Measurements from ENCODE around the gene SIGLEC7.

The SIGLEC7 gene

GRCh38 chr19:51125421-51126075, 16.6 kb upstream of the SIGLEC7 start:
- no peak for DNase-seq (ENCODE audit: low spot score in 2 of 2)
- Mint-ChIP-seq H3K9me3 (no peaks in the 10 kb centered on the region), H3K4me3 (peak overlapping the region; percentile 70), H3K4me1 (peaks cover 78% of the 10 kb centered on the region), H3K36me3 (peaks cover 12% of the 10 kb centered on the region), H3K27ac (peak overlapping the region; percentile 92)
- ATAC-seq: no peak

- ATAC-seq: no peak
- no peak for DNase-seq (ENCODE audit: low spot score in 2 of 2)
- Mint-ChIP-seq H3K36me3 (peaks cover 19% of the 10 kb centered on the region), H3K27ac (peak overlapping the region; percentile 61), H3K9me3 (no peaks in the 10 kb centered on the region), H3K4me1 (peaks cover 85% of the 10 kb centered on the region), H3K4me3 (peak overlapping the region; percentile 70)
Measured at GRCh38 chr19:51127032-51127431, 15.1 kb upstream of the SIGLEC7 start.

- no peak for DNase-seq (ENCODE audit: low spot score in 2 of 2)
- H3K4me3 Mint-ChIP-seq: peak overlapping the region; percentile 70
- peak overlapping the region; percentile 61 for H3K27ac Mint-ChIP-seq
- H3K36me3 Mint-ChIP-seq: peaks cover 19% of the 10 kb centered on the region
- ATAC-seq: peak; percentile 63
- H3K4me1 Mint-ChIP-seq: peaks cover 85% of the 10 kb centered on the region
- no peaks in the 10 kb centered on the region for H3K9me3 Mint-ChIP-seq
Measured at GRCh38 chr19:51127755-51128154, 14.3 kb upstream of the SIGLEC7 start.

- peak overlapping the region; percentile 61 for H3K27ac Mint-ChIP-seq
- peak overlapping the region; percentile 70 for H3K4me3 Mint-ChIP-seq
- DNase-seq (ENCODE audit: low spot score in 2 of 2) (no peak), ATAC-seq (no peak)
- peaks cover 85% of the 10 kb centered on the region for H3K4me1 Mint-ChIP-seq
- H3K9me3 Mint-ChIP-seq: no peaks in the 10 kb centered on the region
- peaks cover 19% of the 10 kb centered on the region for H3K36me3 Mint-ChIP-seq
Measured at GRCh38 chr19:51128227-51128626, 13.9 kb upstream of the SIGLEC7 start.

GRCh38 chr19:51129716-51130115, 12.4 kb upstream of the SIGLEC7 start:
- Mint-ChIP-seq H3K4me1 (peaks cover 72% of the 10 kb centered on the region), H3K4me3 (no peak overlapping the region), H3K36me3 (peaks cover 19% of the 10 kb centered on the region), H3K9me3 (no peaks in the 10 kb centered on the region), H3K27ac (peak overlapping the region; percentile 23)
- no peak for ATAC-seq
- no peak for DNase-seq (ENCODE audit: low spot score in 2 of 2)

GRCh38 chr19:51131780-51132680, 10.1 kb upstream of the SIGLEC7 start:
- Mint-ChIP-seq H3K4me1 (peaks cover 71% of the 10 kb centered on the region), H3K4me3 (peak overlapping the region; percentile 38), H3K36me3 (peaks cover 14% of the 10 kb centered on the region), H3K9me3 (no peaks in the 10 kb centered on the region), H3K27ac (peak overlapping the region; percentile 65)
- ATAC-seq (no peak), DNase-seq (ENCODE audit: low spot score in 2 of 2) (no peak)

GRCh38 chr19:51135004-51135403, 7.1 kb upstream of the SIGLEC7 start:
- Mint-ChIP-seq H3K27ac (no peak overlapping the region), H3K4me3 (no peak overlapping the region), H3K9me3 (no peaks in the 10 kb centered on the region), H3K36me3 (peaks cover 8% of the 10 kb centered on the region), H3K4me1 (peaks cover 69% of the 10 kb centered on the region)
- ATAC-seq (peak; percentile 58), DNase-seq (ENCODE audit: low spot score in 2 of 2) (no peak)

- Mint-ChIP-seq H3K9me3 (no peaks in the 10 kb centered on the region), H3K36me3 (peaks cover under 1% of the 10 kb centered on the region), H3K4me1 (peaks cover 58% of the 10 kb centered on the region), H3K4me3 (no peak overlapping the region), H3K27ac (peak overlapping the region; percentile 62)
- no peak for ATAC-seq
- DNase-seq (ENCODE audit: low spot score in 2 of 2): no peak
Measured at GRCh38 chr19:51135986-51136762, 5.9 kb upstream of the SIGLEC7 start.

GRCh38 chr19:51136851-51137551, 5.1 kb upstream of the SIGLEC7 start:
- Mint-ChIP-seq H3K4me1 (peaks cover 54% of the 10 kb centered on the region), H3K9me3 (no peaks in the 10 kb centered on the region), H3K4me3 (peak overlapping the region; percentile 12), H3K36me3 (no peaks in the 10 kb centered on the region), H3K27ac (peak overlapping the region; percentile 62)
- ATAC-seq: no peak
- no peak for DNase-seq (ENCODE audit: low spot score in 2 of 2)

GRCh38 chr19:51137792-51138425, 4.2 kb upstream of the SIGLEC7 start:
- Mint-ChIP-seq H3K36me3 (no peaks in the 10 kb centered on the region), H3K4me1 (peaks cover 50% of the 10 kb centered on the region), H3K27ac (peak overlapping the region; percentile 62), H3K9me3 (no peaks in the 10 kb centered on the region), H3K4me3 (peak overlapping the region; percentile 12)
- ATAC-seq (no peak), DNase-seq (ENCODE audit: low spot score in 2 of 2) (no peak)

GRCh38 chr19:51138549-51138979, 3.5 kb upstream of the SIGLEC7 start:
- no peaks in the 10 kb centered on the region for H3K9me3 Mint-ChIP-seq
- H3K27ac Mint-ChIP-seq: no peak overlapping the region
- ATAC-seq (no peak), DNase-seq (ENCODE audit: low spot score in 2 of 2) (no peak)
- no peak overlapping the region for H3K4me3 Mint-ChIP-seq
- H3K4me1 Mint-ChIP-seq: peaks cover 48% of the 10 kb centered on the region
- no peaks in the 10 kb centered on the region for H3K36me3 Mint-ChIP-seq

GRCh38 chr19:51139299-51140014, 2.6 kb upstream of the SIGLEC7 start:
- H3K27ac Mint-ChIP-seq: no peak overlapping the region
- H3K36me3 Mint-ChIP-seq: no peaks in the 10 kb centered on the region
- no peak for DNase-seq (ENCODE audit: low spot score in 2 of 2)
- H3K4me3 Mint-ChIP-seq: no peak overlapping the region
- H3K9me3 Mint-ChIP-seq: no peaks in the 10 kb centered on the region
- no peak for ATAC-seq
- peaks cover 52% of the 10 kb centered on the region for H3K4me1 Mint-ChIP-seq

- Mint-ChIP-seq H3K36me3 (no peaks in the 10 kb centered on the region), H3K4me3 (no peak overlapping the region), H3K9me3 (no peaks in the 10 kb centered on the region), H3K4me1 (peaks cover 48% of the 10 kb centered on the region), H3K27ac (peak overlapping the region; percentile 23)
- DNase-seq (ENCODE audit: low spot score in 2 of 2) (no peak), ATAC-seq (no peak)
Measured at GRCh38 chr19:51140441-51140840, 1.7 kb upstream of the SIGLEC7 start.

GRCh38 chr19:51141181-51141580, 920 bp upstream of the SIGLEC7 start:
- H3K27ac Mint-ChIP-seq: peak overlapping the region; percentile 23
- no peak overlapping the region for H3K4me3 Mint-ChIP-seq
- no peaks in the 10 kb centered on the region for H3K9me3 Mint-ChIP-seq
- no peaks in the 10 kb centered on the region for H3K36me3 Mint-ChIP-seq
- peaks cover 43% of the 10 kb centered on the region for H3K4me1 Mint-ChIP-seq
- DNase-seq (ENCODE audit: low spot score in 2 of 2): no peak
- ATAC-seq: no peak

Measured in stimulated activated effector memory CD8-positive, alpha-beta T cell treated with anti-CD3 and anti-CD28 coated beads, Interleukin-12 subunit alpha, Interleukin-12 subunit beta, amount 100 ng/mL, for 72 hours (primary cell).